SKM-1 treated with dmso at 0.1 percent for 144 hours (cell line): ENCODE results near the gene NDUFC2.
"Not testable (repeated sequence)": the region's sequence is repeated elsewhere in the genome, so short reads cannot be mapped to it uniquely, and the experiment has no call there.

Experiments used
- DNase-seq: peaks from one replicate; lab custom pipeline; 2025; ENCODE audit not compliant: unreplicated experiment; lab: John Stamatoyannopoulos, UW

The NDUFC2 gene

GRCh38 chr11:78056093-78056492 is 23.6 kb downstream of the NDUFC2 start:
- no peak for DNase-seq

- DNase-seq, result no peak
These were observed 24.7 kb downstream of the NDUFC2 start for GRCh38 chr11:78054971-78055370.

GRCh38 chr11:78050964-78051831 is 28.5 kb downstream of the NDUFC2 start:
- DNase-seq, result no peak

- no peak for DNase-seq
These were observed 30.3 kb downstream of the NDUFC2 start for GRCh38 chr11:78049348-78049747.

GRCh38 chr11:78048561-78048960 is 31.1 kb downstream of the NDUFC2 start:
- DNase-seq, result no peak

- DNase-seq, result no peak
These were observed 33.2 kb downstream of the NDUFC2 start for GRCh38 chr11:78046486-78046854.

- DNase-seq, result peak; percentile 18
These were observed 33.7 kb downstream of the NDUFC2 start for GRCh38 chr11:78045851-78046485.

- no peak for DNase-seq
These were observed 35.0 kb downstream of the NDUFC2 start for GRCh38 chr11:78044706-78045105.

- DNase-seq, result no peak
These were observed 37.7 kb downstream of the NDUFC2 start for GRCh38 chr11:78041843-78042440.

GRCh38 chr11:78041380-78041719 is 38.3 kb downstream of the NDUFC2 start:
- not testable (repeated sequence) for DNase-seq

GRCh38 chr11:78040691-78041379 is 38.8 kb downstream of the NDUFC2 start:
- no peak for DNase-seq

- peak; percentile 41 for DNase-seq
These were observed 39.6 kb downstream of the NDUFC2 start for GRCh38 chr11:78039919-78040671.

GRCh38 chr11:78039391-78039918 is 40.2 kb downstream of the NDUFC2 start:
- DNase-seq, result no peak

- no peak for DNase-seq
These were observed 40.9 kb downstream of the NDUFC2 start for GRCh38 chr11:78038697-78039313.

GRCh38 chr11:78037825-78038620 is 41.6 kb downstream of the NDUFC2 start:
- DNase-seq, result no peak

- no peak for DNase-seq
These were observed 42.6 kb downstream of the NDUFC2 start for GRCh38 chr11:78037056-78037455.

- DNase-seq, result no peak
These were observed 43.3 kb downstream of the NDUFC2 start for GRCh38 chr11:78036313-78036712.

- DNase-seq, result no peak
These were observed 45.0 kb downstream of the NDUFC2 start for GRCh38 chr11:78034623-78035022.

GRCh38 chr11:78033040-78033439 is 46.6 kb downstream of the NDUFC2 start:
- DNase-seq, result no peak
